GM18517 (cell line): Measurements from ENCODE around the gene ZNF691.

Source experiments
- ATAC-seq: cut with Tn5 transposase; IDR thresholded peaks from one replicate; pipeline ENCODE4 v1.9.1; 2021; ENCODE audit warnings: mild to moderate bottlenecking, moderate library complexity; ENCODE audit not compliant: unreplicated experiment

Gene ZNF691

DNA sequence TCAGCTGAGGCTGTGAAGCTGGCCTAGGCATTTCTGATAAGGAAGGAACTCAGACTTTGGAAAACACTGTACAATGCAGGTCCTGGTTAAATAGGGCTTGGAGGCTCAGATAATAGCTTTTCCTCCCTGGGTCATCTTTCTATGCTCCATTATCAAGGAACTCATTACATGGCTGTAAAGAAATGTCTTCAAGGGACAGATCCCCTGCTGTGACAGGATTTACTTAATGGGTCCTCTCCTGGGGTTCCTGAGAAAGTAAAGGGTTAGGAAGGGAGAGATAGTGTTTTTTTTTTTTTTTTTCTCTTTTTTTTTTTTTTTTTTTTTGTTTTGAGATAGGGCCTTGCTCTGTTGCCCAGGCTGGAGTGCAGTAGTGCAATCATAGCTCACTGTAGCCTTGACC lies 15.1 kb upstream of the ZNF691 start:
- ATAC-seq = no peak

DNA sequence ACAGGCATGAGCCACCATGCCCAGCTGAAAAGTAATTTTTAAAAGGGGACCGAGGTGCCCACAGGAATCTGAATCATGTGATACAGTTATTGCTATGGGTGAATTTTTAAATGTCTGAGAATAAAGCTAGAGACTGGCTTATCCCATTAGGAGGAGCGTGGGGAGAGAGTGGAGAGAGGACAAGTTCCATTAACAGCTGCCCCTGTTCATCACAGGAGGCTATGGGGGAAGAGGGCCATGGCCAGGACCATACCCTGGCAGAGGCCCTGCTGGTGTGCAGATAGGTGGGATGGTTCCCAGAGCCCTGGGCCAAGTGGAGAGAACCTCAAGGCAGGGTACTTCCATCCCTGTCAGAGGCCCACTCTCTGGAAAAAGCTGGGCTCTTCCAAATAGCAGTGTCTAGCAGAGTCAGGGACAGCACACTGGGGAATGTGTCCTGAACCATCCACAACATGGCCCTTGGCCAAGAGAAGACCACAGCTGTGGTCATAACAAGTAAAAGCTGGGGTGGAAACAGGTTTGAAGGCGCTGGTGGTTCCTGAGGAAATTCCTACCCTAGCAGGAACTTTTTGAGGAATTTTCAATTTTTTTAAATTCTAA lies 13.7 kb upstream of the ZNF691 start:
- ATAC-seq = no peak

DNA sequence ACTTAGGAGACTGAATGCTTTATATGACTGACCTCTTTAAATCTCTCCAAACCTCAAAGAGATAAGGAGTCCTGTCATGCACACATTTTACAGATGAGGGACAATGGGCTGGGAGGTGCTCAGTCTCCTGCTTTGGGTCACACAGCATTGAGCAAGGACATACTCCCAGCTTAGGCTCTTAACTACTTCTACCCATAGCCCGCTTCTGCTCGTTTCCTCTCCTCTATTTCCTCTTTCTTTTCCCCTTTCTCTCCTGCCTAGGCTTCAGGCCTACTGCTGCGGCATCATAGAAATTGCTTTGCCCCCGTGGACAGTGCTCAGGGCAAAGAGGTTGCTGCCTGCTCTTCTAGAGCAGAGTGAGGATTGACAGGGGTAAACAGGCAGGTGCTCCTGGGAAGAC lies 12.4 kb upstream of the ZNF691 start:
- no peak for ATAC-seq

DNA sequence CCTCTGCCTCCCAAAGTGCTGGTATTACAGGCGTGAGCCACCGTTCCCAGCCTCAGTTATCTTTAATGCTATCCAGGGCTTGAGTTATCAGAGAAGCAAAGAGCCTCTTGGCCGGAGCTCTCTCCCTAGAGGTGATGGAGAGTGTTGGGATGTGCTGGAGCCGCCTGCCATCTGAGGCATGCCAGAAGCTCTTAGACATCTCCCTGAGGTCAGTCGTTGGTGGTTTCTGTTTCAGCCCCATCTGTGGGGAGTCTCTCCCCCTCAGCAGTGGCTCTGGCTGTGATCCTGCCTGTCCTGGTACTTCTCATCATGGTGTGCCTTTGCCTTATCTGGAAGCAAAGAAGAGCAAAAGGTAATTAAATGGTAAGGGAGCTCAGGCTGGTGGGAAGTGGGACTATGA lies 11.6 kb upstream of the ZNF691 start:
- no peak for ATAC-seq

DNA sequence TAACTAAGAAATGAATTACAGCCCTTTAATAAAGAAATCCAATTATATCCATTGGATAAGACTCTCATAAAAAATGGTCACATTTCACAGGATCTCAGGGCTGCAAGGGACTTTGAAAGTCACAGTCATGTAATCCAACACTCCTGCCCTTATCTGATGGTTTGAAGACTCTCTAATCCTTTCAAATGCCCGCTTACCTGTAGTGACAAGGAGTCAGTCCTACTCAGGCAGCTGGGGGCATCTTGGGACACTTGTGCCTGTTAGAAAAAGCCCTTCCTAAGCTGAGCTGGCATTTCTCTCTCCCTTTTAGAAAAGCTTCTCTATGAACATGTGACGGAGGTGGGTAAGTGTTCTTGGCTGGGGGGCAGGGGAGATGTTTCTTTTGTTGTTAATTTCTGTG lies 11.0 kb upstream of the ZNF691 start:
- no peak for ATAC-seq

DNA sequence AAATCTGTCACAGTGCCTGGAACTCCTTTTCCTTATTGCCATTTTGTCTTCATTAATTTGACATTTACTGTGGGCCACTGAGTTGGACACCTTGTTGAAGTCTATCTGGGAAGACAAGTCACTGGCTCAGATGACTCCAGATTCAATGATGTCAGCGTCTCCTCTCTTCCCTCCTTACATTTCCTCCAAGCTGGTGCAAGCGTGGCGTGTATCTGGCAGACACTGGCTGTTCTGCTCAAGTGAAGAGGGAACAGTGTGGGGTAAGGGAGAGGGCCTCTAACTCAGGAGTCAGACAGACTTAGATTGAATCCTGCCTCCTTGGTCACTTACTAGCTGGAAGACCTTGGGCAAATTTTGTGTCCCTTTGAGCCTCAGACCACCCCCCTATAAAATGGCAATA lies 8.7 kb upstream of the ZNF691 start:
- ATAC-seq = no peak

DNA sequence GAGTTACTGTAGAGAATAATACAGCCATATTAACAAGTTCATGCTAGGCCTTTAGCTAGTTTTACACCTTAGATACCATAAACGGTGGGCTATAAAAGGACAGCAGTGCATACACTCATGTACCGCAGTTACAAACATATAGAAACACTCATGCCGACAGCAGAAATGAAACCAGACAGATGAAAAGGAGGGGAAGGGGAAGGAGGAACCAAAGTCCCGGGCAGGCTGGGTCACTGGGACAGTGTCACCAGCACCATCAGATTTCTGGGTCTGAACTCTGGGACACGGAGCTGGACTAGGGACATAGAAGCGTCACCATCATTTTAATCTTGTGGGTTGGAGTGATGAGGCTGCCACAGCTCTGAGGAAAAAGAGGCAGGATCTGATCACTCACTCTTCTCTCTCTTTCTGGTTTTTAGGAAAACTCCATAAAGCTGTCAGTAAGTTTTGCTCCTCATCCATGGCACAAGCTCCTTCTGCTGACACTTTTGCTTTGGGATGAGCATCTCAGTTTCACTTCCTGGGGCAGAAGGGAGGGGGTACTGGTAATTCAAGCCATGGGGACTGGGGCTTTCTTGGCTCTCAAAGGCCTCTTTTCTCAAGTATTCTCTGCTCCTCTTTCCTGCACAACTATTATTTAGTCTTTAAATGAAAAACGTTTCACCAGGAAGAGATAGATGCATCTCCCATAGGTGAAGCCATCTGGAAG lies 7.8 kb upstream of the ZNF691 start:
- no peak for ATAC-seq

DNA sequence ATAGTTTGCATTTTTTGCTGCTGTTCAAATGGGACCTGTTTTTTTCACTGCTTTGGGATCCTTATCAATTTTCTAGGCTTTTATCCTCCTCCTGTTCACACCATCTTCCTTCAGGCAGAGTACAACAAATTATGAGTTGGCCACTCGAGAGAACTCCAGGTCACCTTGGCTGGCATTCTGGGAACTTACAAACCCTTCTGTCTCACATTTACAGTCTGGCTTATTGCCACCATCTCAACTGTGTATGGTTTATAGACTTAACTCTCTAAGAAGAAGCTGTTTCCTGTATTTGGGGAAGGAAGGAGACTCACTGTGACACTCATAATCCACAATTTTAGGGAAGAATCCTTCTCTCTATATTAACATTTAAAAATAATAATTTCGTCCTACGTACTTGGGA lies 5.4 kb upstream of the ZNF691 start:
- no peak for ATAC-seq

DNA sequence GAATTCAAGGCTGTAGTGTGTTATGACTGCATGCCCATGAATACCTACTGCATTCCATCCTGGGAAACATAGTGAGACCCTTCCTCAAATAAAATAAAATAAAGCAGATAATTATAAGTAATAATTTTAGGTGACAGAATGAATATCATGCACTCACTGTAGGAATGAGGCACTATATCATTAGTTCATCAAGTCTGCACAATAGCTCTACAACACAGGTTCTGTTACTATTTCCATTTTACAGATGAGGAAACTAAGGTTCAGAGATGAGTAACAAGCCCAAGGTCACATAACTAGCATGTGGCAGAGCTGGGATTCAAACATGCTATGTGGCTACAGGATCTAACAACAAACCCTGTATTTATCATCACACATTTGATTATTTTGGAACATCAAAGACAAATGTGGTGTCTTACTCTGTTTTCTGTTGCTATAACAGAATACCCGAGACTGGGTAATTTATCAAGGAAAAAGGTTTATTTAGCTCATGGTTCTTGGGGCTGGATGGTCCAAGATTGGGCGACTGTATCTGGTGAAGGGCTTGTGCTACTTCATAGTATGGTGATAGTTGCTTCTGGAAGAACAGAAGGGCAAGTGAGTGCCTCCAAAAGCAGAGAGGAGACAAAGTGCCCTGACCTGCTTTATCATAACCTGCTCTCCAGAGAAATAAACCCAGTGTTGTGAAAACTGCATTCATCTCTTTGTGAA lies 4.8 kb upstream of the ZNF691 start:
- no peak for ATAC-seq

DNA sequence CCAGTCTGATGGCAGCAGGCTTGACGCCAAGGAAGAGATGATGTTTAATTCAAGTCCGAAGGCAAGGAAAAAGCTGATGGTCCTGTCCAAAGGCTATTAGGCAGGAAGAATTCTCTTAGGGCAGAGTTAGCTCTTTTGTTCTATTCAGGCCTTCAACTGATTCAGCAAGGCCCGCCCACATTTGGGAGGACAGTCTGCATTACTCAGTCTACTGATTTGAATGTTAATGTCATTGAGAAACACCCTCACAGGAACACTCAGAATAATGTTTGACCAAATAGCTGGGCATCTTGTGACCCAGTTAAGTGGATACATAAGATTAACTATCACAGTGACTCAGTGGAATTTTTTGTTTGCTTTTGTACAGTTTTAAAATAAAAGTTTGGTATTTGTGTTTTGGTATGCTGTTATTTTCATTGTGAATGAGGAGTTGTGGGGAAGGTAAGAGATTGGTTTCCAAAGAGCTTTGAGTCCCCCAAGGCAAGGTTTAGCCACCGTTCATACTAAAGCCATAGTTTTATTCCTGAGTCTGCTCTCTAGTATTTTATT lies 1.7 kb upstream of the ZNF691 start:
- no peak for ATAC-seq

DNA sequence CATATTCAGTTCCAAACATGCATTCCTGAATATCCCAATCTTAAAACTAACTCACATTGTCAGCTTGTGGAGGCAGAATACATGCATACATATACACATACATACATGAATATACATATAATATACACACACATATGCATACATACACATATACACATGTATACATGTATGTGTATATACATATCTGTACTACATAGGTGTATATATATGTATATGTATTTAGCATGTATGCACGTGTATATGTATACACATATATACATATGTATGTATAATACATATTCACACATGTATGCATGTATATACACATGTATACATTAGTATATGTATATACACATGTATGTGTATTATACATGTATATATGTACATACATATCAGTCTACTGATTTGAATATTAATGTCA lies 1.2 kb upstream of the ZNF691 start:
- no peak for ATAC-seq

DNA sequence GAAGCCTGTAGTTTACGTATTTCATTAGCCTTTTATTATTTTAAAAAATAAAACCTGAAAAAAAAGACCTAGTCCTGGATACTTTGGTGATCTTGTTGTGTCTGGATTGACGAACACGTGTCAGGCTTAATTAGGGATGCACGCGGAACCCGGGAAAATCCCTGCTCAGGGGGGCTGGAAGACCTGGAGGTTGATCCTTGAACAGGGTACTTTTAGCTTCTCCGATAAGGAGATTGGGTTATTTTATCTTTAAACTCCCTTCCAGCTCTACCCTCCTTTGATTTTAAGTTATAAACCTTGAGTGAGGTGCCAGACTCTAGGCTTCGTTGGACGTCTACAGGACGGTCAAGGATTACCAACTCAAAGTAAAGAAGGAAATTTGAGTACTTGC lies 552 bp upstream of the ZNF691 start:
- peak; percentile 2 for ATAC-seq

DNA sequence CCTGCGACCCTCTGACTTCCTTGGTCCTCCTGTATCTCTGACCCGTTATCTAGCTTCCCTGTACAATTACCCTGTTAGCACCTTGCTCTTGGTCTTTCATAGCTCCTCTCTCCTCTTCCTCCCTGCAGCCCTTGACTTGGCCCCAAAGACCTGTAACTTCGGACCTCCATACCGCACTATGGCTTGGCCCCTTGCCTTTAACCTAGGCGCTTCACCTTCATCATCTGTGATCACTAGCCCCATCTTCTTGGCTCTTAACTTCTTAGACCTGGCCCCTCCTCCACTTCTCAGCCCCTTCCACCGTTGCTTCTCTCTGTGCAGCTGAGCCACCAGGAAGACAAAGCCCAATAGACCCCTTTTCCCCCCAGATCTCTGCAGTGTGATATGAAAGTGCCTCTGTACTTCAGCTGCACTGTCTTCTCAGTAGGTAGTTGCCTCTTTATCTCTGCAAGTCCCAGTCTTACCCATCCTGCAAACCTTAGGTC lies 740 bp downstream of the ZNF691 start:
- ATAC-seq = no peak

DNA sequence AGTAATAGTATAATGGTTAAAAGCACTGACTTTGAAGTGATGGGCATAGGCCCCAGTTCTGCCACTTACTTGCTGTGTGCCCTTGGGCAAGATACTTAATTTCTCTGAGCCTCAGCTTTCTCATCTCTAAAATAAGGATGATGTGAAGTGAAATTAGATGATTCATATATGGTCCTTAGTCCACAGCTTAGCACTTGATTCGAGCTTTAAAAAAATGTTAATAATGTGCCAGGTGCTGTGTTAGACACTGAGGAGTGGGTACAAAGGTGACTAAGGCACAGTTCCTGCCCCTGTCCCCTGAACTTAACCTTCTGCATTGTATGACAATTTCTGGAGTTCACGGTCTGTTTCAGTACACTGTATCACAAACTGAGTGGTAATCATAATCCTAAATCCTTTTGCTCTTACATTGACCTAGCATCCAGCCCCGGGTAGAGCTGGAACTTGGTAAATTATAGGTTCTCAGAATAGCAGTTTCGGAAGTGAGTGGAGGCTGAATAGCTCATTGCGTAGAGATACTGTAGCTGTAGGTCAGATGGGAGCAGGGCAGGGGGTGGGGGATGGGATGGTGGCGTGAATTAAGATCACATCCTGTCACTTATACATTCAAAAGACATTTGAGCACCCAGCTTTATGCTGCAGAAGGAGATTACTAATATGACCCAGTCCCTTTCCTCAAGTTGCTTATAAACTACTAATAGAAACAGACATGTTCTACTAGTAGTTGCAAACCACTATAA lies 1.5 kb downstream of the ZNF691 start:
- ATAC-seq = no peak

DNA sequence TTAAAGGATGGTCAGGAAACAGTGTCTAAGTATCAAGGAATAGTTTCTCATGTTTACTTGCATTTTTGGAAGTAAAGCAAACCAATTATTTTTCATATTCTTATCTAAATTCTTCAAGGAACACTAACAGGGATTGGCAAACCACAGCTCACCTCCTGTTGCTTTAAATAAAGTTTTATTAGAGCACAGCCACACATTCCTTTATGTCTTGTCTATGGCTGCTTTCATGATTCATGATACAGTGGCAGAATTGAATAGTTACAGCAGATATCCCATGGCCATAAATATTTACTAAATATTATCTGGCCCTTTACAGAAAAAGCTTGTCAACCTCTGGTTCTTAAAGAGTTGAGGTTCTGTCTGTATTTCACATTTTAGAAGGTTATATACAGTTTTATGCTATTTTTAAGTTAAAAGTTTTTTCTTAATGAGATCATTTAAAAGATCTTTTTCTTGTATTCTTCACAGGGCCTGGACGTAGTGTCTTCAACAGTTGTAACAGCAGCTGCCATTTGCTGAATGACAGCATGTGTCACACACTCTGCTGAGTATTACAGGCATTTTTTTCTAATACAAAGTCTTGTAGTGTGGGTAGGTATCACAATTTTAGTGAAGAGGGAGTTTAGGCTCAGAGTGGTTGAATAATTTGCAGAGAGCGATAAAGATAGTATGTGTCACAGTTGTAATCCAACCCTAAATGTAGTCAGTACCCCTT lies 2.6 kb downstream of the ZNF691 start:
- ATAC-seq = no peak

DNA sequence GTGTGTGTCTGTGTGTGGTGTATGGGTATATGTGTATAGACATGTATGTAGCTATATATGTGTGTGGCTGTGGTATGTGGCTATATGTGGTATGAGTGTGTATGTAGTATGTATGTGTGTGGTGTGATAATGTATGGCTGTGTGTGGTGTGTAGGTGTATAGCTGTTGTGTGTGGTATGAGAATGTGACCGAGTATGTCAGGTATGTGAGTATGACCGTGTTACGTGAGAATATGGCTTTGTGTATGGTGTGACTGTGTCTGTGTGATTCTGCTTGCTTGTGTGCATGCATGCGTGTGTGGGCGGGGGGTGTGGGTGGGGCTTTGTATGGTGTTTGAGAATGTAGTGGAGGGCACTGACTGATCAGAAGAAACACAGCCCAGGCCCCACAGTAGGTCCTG lies 3.5 kb downstream of the ZNF691 start:
- no peak for ATAC-seq

DNA sequence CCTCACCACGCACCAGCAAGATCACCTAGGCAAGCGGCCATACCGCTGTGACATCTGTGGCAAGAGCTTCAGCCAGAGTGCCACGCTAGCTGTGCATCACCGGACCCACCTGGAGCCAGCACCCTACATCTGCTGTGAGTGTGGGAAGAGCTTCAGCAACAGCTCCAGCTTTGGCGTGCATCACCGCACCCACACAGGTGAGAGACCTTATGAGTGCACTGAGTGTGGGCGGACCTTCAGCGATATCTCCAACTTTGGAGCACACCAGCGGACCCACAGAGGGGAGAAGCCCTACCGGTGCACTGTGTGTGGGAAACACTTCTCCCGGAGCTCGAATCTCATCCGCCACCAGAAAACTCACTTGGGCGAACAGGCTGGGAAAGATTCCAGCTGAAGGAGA lies 5.0 kb downstream of the ZNF691 start:
- no peak for ATAC-seq

DNA sequence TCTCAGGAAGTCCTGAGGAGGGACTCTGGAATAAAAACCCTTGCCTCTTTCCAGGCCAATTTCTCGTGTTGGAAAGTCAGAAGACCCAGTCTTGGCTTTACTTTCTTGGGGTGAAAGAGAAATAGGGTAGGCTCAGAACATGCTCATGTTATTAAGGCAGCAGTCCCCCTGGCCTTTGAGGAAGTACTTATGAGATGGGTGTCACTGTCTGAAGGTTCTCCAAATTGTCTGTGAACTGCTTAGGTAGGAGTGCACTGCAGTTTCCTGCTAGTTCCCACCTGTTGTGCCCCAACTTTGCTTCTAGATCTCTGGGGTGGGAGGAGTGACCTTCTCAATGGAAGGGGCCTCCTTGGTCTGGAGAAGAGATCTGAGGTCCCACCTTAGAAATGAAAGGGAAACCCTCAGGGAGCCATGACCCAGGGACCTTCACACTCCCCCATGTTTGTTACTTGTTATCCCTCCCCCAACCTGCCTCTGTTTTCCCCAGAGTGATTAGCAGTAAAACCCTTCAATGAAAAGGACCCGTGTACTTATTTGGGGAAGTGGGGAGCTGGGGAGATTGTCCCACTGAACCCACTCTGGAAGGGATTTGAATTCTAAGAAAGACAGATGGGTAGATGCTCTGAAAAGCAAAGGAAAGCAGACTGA lies 5.7 kb downstream of the ZNF691 start:
- no peak for ATAC-seq

DNA sequence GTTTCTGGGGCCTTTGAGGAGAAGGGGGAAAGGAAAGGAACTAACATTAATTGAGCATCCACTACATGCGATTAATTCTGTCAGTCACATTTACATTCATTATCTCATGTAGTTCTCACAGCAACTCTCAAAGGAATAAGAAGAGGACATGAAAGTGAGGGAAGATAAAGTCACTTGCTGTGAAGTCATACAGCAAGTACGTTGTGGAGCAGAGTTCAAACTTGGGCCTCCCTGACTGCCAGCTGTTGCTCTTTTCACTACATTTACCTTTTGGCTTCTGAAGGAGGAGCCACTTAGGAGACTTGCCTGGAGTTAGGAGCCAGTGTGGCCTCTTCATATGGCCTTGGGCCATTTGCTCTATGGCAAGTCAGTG lies 6.2 kb downstream of the ZNF691 start:
- no peak for ATAC-seq
